SK-N-SH (cell line): ENCODE data around the gene NLGN1. TPM values are rescaled to one million over a fixed set of nuclear protein-coding genes. Genes with fewer than 3 reads are reported as not detected.
A peak's percentile ranks its signal among the peaks of the same experiment; 100 is the strongest.

Experiments used
- CTCF ChIA-PET: fragments of 300-600, 350-600 bp; formaldehyde crosslinking; extraction: SDS; loops from one replicate; lab custom pipeline; 2021; lab: Yijun Ruan, JAX
- POLR2A ChIA-PET: fragments of 350-600 bp; sonication (Branson Sonifier 250); formaldehyde crosslinking; extraction: SDS; loops from one replicate; lab custom pipeline; 2020; ENCODE audit warnings: antibody characterized with exemption, inconsistent platforms; lab: Yijun Ruan, JAX
- DNase-seq: peaks from one replicate; pipeline ENCODE4 v3.0.0; 2012
- H2AFZ ChIP-seq: fragments of 200-600 bp; sonication (generic); 2 replicates; pipeline ENCODE4 v1.8.1; 2016; ENCODE audit warnings: antibody characterized with exemption, mild to moderate bottlenecking, low read depth
- H3F3A ChIP-seq: fragments of 200-600 bp; sonication (generic); replicated peaks from 2 replicates; pipeline ENCODE3; 2016; ENCODE audit warnings: antibody characterized with exemption, mild to moderate bottlenecking; ENCODE audit not compliant: insufficient read depth
- H3K27ac ChIP-seq, 2 experiments: fragments of 200-500 bp in 1 of 2; fragments of 200-600 bp in 1 of 2; sonication (Bioruptor generic) in 1 of 2; sonication (generic), shearing (Covaris generic) in 1 of 2; 2 replicates each; pipeline versions ENCODE4 v1.5.1 to v1.6.1; 2014 to 2016; ENCODE audit warnings: low read depth in 2 of 2, inconsistent platforms in 1 of 2, low read length in 1 of 2, mild to moderate bottlenecking in 1 of 2, mixed read lengths in 1 of 2
- H3K27me3 ChIP-seq: fragments of 200-600 bp; sonication (generic), shearing (Covaris generic); 2 replicates; pipeline ENCODE4 v1.6.1; 2016; ENCODE audit warnings: mixed run types; ENCODE audit not compliant: insufficient read depth
- H3K36me3 ChIP-seq, 2 experiments: fragments of 200-500 bp in 1 of 2; fragments of 200-600 bp in 1 of 2; sonication (Bioruptor generic) in 1 of 2; sonication (generic) in 1 of 2; replicated peaks in 1 of 2; 2 replicates each; pipeline versions ENCODE3 to v1.5.1; 2014 to 2016; ENCODE audit warnings: low read length in 1 of 2, mild to moderate bottlenecking in 1 of 2; ENCODE audit not compliant: insufficient read depth in 2 of 2, control insufficient read depth in 1 of 2
- H3K4me1 ChIP-seq, 2 experiments: fragments of 200-500 bp in 1 of 2; fragments of 200-600 bp in 1 of 2; sonication (Bioruptor generic) in 1 of 2; sonication (generic), shearing (Covaris generic) in 1 of 2; 2 replicates each; pipeline versions ENCODE4 v1.5.1 to v1.6.1; 2014 to 2016; ENCODE audit warnings: low read depth in 1 of 2, low read length in 1 of 2, mixed run types in 1 of 2; ENCODE audit not compliant: insufficient read depth in 2 of 2, control insufficient read depth in 1 of 2
- H3K4me2 ChIP-seq: fragments of 200-600 bp; sonication (generic), shearing (Covaris generic); 2 replicates; pipeline ENCODE4 v1.6.1; 2017; ENCODE audit warnings: mixed run types
- H3K4me3 ChIP-seq, 2 experiments: fragments of 200-500 bp in 1 of 2; fragments of 200-600 bp in 1 of 2; sonication (Bioruptor generic) in 1 of 2; sonication (generic), shearing (Covaris generic) in 1 of 2; 2 replicates each; pipeline versions ENCODE4 v1.5.1 to v1.8.1; 2014 to 2016; ENCODE audit warnings: low read depth in 2 of 2, inconsistent platforms in 1 of 2, low read length in 1 of 2, mild to moderate bottlenecking in 1 of 2, mixed read lengths in 1 of 2, moderate library complexity in 1 of 2
- H3K79me2 ChIP-seq: fragments of 200-600 bp; sonication (generic); 2 replicates; pipeline ENCODE4 v1.8.1; 2017; ENCODE audit warnings: mild to moderate bottlenecking; ENCODE audit not compliant: insufficient read depth
- H3K9ac ChIP-seq: fragments of 200-600 bp; sonication (generic); 2 replicates; pipeline ENCODE4 v1.6.1; 2017; ENCODE audit warnings: mixed run types
- H3K9me2 ChIP-seq: fragments of 200-600 bp; sonication (generic); 2 replicates; pipeline ENCODE4 v1.6.1; 2017; ENCODE audit warnings: mixed run types
- H3K9me3 ChIP-seq: fragments of 200-600 bp; sonication (generic); 2 replicates; pipeline ENCODE4 v1.6.1; 2017; ENCODE audit warnings: mixed run types, mild to moderate bottlenecking, moderate library complexity
- H4K20me1 ChIP-seq: fragments of 200-600 bp; sonication (generic); 2 replicates; pipeline ENCODE4 v1.6.1; 2017; ENCODE audit warnings: mild to moderate bottlenecking, mixed run types; ENCODE audit not compliant: insufficient read depth
- EP300 ChIP-seq, 2 experiments: IDR thresholded peaks; 2 replicates each; pipeline versions ENCODE4 v1.4.0 to v1.6.1; 2012; ENCODE audit warnings: borderline replicate concordance in 1 of 2, low read depth in 1 of 2, low read length in 1 of 2
- EZH2phosphoT487 ChIP-seq: fragments of 200-600 bp; sonication (generic); IDR thresholded peaks from 2 replicates; pipeline ENCODE4 v1.6.1; 2017; ENCODE audit warnings: low read depth, mixed run types, mild to moderate bottlenecking, antibody characterized with exemption, moderate library complexity, borderline replicate concordance
- FOSL2 ChIP-seq: IDR thresholded peaks from 2 replicates; pipeline ENCODE4 v1.4.0; 2012; ENCODE audit warnings: low read depth, mild to moderate bottlenecking, moderate library complexity, borderline replicate concordance
- FOXM1 ChIP-seq: IDR thresholded peaks from 2 replicates; pipeline ENCODE4 v1.4.0; 2012; ENCODE audit warnings: low read depth, mild to moderate bottlenecking
- GATA2 ChIP-seq: sonication (generic); formaldehyde crosslinking; IDR thresholded peaks from 2 replicates; pipeline ENCODE4 v1.5.0; 2020; ENCODE audit warnings: mild to moderate bottlenecking, missing genetic modification reagents
- JUND ChIP-seq: IDR thresholded peaks from 2 replicates; pipeline ENCODE4 v1.4.0; 2012
- NFIC ChIP-seq: IDR thresholded peaks from 2 replicates; pipeline ENCODE4 v1.4.0; 2012; ENCODE audit warnings: borderline replicate concordance
- NRF1 ChIP-seq: IDR thresholded peaks from 2 replicates; pipeline ENCODE4 v1.6.1; 2012; ENCODE audit warnings: low read depth, mild to moderate bottlenecking, low read length
- RXRA ChIP-seq: IDR thresholded peaks from 2 replicates; pipeline ENCODE4 v1.4.0; 2012; ENCODE audit warnings: low read depth, mild to moderate bottlenecking, borderline replicate concordance
- SMC3 ChIP-seq: IDR thresholded peaks from 2 replicates; pipeline ENCODE4 v1.6.1; 2012; ENCODE audit warnings: low read depth, low read length, improper control_type of control experiment
- TCF12 ChIP-seq: IDR thresholded peaks from 2 replicates; pipeline ENCODE4 v1.4.0; 2012
- TEAD4 ChIP-seq: IDR thresholded peaks from 2 replicates; pipeline ENCODE4 v1.4.0; 2012; ENCODE audit warnings: mild to moderate bottlenecking, borderline replicate concordance; ENCODE audit not compliant: insufficient read depth
- YY1 ChIP-seq: IDR thresholded peaks from 2 replicates; pipeline ENCODE4 v1.4.0; 2012; ENCODE audit warnings: low read depth, mild to moderate bottlenecking
- WGBS: methylation state at CpG from one replicate; pipeline ENCODE4 v1.1.6; 2017; ENCODE audit warnings: low lambda C conversion rate; 5-methylcytosine and 5-hydroxymethylcytosine counted together
- polyA plus RNA-seq, 3 experiments: library from polyadenylated mRNA; depleted of rRNA; stranded (reverse); fragments of >200 nt; gene quantifications; 2 replicates each; pipeline ENCODE4 v1.2.3, GENCODE V29; 2012
- TF ChIP-seq, protein P1 (sequence below): IDR thresholded peaks from 2 replicates; pipeline ENCODE4 v1.4.0; 2012; ENCODE audit warnings: low read depth, borderline replicate concordance
- TF ChIP-seq, protein P2 (sequence below): IDR thresholded peaks from 2 replicates; pipeline ENCODE4; 2012
- TF ChIP-seq, protein P3 (sequence below): IDR thresholded peaks from 2 replicates; pipeline ENCODE4 v1.4.0; 2012; ENCODE audit warnings: low read depth
- TF ChIP-seq, protein P4 (sequence below): fragments of 200-600 bp; sonication (generic); IDR thresholded peaks from 2 replicates; pipeline ENCODE4 v1.6.1; 2017; ENCODE audit warnings: antibody characterized with exemption, mild to moderate bottlenecking, moderate library complexity

The NLGN1 gene
- polyA plus RNA-seq, 1 of the 3 experiments (the other 2 are of a cell fraction) = 1.5 TPM

DNA sequence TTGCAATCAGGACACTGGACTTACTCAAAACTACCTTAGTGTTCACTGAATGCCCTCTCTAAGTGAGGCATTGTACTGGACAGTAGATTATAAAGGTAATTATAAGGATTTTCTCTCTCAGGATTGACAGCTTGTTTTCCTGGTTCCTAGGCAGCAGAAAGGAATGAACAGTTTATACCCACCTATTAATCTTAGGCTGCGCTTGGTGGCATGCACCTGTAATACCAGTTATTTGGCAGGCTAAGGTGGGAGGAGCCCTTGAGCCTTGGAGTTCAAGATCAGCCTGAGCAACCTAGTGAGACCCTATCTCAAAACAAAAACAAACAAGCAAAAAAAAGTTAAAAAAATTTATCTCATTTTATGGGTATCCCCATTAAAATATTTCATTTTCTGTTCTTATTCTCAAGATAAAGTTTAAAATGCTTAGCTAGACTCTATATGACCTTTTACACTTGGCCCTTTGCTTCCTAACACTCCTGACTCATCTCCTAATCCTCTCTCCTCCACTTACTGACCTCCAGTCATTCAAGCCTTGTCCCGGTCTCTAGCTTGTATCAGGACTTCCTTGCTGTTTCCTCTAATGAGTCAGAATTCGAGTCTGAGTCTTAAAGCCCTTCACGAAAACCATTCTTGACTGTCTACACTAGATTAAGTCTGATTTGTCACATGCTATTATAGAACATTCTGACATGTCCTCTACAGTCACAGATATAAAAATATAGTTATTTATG lies 348.6 kb downstream of the NLGN1 start:
- H3K27ac ChIP-seq = peak overlapping the region in 1 of 2 experiments; percentile 70; a peak in 2 of 4 replicates
- 41% methylated on average over 4 of the region's 4 CpGs for WGBS
- DNase-seq = no peak

DNA sequence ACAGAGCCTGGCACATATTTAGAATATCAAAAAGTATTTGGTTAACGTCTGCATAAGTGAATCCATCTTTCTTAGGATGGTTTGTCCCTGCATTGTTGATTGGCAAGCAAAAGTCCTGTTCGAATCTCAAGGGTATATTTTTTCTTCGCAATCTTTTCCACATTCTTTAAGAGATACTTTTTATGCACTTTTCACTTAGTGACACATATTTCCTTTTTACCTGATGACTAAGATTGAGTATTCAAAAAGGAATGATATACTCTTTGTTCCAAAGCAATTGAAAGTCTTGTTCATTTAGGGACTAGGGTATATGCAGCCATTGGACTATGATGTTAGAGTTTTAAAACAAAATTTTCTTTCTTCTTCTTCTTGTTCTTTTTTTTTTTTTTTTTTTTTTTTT lies 349.9 kb downstream of the NLGN1 start:
- no peaks in the 10 kb centered on the region; the same call in 1 of the 2 replicates for H3K79me2 ChIP-seq
- H3K27me3 ChIP-seq = no peaks in the 10 kb centered on the region
- peaks cover 6 to 30% of the 10 kb centered on the region in 2 experiments; a peak in 3 of 4 replicates for H3K4me1 ChIP-seq
- H3K9me2 ChIP-seq = no peaks in the 10 kb centered on the region
- peaks cover 41% of the 10 kb centered on the region for H3F3A ChIP-seq
- no peaks in the 10 kb centered on the region for H3K36me3 ChIP-seq
- no peak overlapping the region for H3K9ac ChIP-seq
- POLR2A ChIA-PET = no interaction called here
- no peak overlapping the region for H2AFZ ChIP-seq
- CTCF ChIA-PET = no interaction called here
- WGBS = 11% methylated on average over 3 of the region's 3 CpGs
- no peak for DNase-seq
- H4K20me1 ChIP-seq = no peaks in the 10 kb centered on the region
- H3K27ac ChIP-seq = peak overlapping the region in 1 of 2 experiments; percentile 14; a peak in 2 of 4 replicates
- no peak overlapping the region for H3K4me2 ChIP-seq
- H3K4me3 ChIP-seq = no peak overlapping the region
- H3K9me3 ChIP-seq = no peaks in the 10 kb centered on the region
- TF ChIP-seq TCF12 (peak; percentile 56), SMC3 (no peak), FOXM1 (peak; percentile 25; the same call in 1 of the 2 replicates), TEAD4 (peak; percentile 61; the same call in 1 of the 2 replicates), YY1 (0 out of 2 replicates have a peak, but pooled peaks have one; percentile 43), NFIC (no peak; the same call in 1 of the 2 replicates), GATA2 (CRISPR knock-in tag) (no peak), EP300 (IDR thresholded peaks at IDR 0.05; ENCODE audit: borderline replicate concordance in 1 of 2, low read depth in 1 of 2, low read length in 1 of 2) (peak in 1 of 2 experiments; percentile 78; a peak in 1 of 4 replicates), FOSL2 (peak; percentile 85)
- TF ChIP-seq, protein P1, sequence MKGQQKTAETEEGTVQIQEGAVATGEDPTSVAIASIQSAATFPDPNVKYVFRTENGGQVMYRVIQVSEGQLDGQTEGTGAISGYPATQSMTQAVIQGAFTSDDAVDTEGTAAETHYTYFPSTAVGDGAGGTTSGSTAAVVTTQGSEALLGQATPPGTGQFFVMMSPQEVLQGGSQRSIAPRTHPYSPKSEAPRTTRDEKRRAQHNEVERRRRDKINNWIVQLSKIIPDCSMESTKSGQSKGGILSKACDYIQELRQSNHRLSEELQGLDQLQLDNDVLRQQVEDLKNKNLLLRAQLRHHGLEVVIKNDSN = no peak
- TF ChIP-seq, protein P2, sequence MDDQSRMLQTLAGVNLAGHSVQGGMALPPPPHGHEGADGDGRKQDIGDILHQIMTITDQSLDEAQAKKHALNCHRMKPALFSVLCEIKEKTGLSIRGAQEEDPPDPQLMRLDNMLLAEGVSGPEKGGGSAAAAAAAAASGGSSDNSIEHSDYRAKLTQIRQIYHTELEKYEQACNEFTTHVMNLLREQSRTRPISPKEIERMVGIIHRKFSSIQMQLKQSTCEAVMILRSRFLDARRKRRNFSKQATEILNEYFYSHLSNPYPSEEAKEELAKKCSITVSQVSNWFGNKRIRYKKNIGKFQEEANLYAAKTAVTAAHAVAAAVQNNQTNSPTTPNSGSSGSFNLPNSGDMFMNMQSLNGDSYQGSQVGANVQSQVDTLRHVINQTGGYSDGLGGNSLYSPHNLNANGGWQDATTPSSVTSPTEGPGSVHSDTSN = peak; percentile 72

More for the DNA sequence above, 348.6 kb downstream of the NLGN1 start:
- Histone ChIP-seq H3K9ac (no peak overlapping the region), H3K4me2 (no peak overlapping the region), H3K27me3 (no peaks in the 10 kb centered on the region), H3K4me1 (peaks cover 6 to 30% of the 10 kb centered on the region in 2 experiments; a peak in 3 of 4 replicates), H2AFZ (no peak overlapping the region), H3K36me3 (no peaks in the 10 kb centered on the region), H3K9me2 (no peaks in the 10 kb centered on the region), H4K20me1 (no peaks in the 10 kb centered on the region), H3K9me3 (no peaks in the 10 kb centered on the region; the same call in 1 of the 2 replicates), H3K4me3 (no peak overlapping the region), H3F3A (peaks cover 52% of the 10 kb centered on the region), H3K79me2 (no peaks in the 10 kb centered on the region; the same call in 1 of the 2 replicates)
- POLR2A ChIA-PET = no interaction called here
- TF ChIP-seq TCF12 (peak; percentile 24; the same call in 1 of the 2 replicates), NRF1 (no peak), EP300 (IDR thresholded peaks at IDR 0.05; ENCODE audit: borderline replicate concordance in 1 of 2, low read depth in 1 of 2, low read length in 1 of 2) (peak in 1 of 2 experiments; percentile 45; a peak in 1 of 4 replicates), JUND (peak; percentile 63), NFIC (no peak), EZH2phosphoT487 (no peak), RXRA (peak; percentile 64; the same call in 1 of the 2 replicates), FOSL2 (peak; percentile 55; the same call in 1 of the 2 replicates)
- TF ChIP-seq, protein P3, sequence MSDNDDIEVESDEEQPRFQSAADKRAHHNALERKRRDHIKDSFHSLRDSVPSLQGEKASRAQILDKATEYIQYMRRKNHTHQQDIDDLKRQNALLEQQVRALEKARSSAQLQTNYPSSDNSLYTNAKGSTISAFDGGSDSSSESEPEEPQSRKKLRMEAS = no peak
- TF ChIP-seq, protein P1 = no peak
- TF ChIP-seq, protein P4, sequence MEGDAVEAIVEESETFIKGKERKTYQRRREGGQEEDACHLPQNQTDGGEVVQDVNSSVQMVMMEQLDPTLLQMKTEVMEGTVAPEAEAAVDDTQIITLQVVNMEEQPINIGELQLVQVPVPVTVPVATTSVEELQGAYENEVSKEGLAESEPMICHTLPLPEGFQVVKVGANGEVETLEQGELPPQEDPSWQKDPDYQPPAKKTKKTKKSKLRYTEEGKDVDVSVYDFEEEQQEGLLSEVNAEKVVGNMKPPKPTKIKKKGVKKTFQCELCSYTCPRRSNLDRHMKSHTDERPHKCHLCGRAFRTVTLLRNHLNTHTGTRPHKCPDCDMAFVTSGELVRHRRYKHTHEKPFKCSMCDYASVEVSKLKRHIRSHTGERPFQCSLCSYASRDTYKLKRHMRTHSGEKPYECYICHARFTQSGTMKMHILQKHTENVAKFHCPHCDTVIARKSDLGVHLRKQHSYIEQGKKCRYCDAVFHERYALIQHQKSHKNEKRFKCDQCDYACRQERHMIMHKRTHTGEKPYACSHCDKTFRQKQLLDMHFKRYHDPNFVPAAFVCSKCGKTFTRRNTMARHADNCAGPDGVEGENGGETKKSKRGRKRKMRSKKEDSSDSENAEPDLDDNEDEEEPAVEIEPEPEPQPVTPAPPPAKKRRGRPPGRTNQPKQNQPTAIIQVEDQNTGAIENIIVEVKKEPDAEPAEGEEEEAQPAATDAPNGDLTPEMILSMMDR = no peak
- TF ChIP-seq, protein P2 = peak; percentile 72
- CTCF ChIA-PET = no interaction called here
